NCI-H2029 treated with DMSO at 0.1 percent for 48 hours (cell line): Measurements from ENCODE around the gene DSCAML1.

ENCODE experiments used
- DNase-seq: peaks from one replicate; lab custom pipeline; 2025; lab: John Stamatoyannopoulos, UW

The DSCAML1 gene

DNA sequence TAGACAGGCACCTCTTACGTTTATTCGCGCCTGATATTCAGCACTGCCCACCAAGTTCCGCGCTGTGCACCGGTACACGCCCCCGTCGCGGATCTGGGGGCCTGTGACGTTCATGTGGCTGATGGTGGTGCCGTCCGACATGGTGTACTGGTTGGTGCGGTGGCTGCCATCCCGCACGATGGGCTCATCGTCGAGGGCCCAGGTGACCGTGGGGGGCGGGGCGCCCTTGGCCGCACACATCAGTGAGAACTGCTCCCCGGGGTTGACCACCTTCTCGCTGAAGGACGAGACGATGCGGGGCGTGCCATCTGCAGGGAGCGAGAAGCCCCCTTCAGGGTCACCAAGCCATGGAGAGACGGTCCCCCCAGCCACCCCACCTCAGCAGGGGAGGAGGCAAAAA lies 278.6 kb downstream of the DSCAML1 start:
- no peak for DNase-seq

DNA sequence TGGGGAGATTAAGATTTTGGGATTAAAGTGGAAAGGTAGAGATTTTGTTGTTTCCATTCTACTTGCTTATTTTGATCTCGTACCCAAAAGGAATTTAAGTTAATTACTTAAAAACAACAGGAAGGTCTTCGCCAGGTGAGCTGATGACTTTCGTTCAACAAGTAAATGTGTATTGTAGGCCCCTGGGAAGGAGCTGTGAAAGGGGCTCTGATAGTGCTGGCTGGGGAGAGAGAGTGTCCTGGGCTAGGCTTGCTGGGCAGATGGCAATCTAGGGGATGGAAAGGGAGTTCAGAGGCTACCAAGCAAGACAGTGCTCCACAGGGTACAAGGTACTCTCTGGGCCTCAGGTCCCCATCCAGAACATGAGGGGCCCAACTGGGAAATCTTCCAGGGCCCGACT lies 279.9 kb downstream of the DSCAML1 start:
- DNase-seq = no peak

DNA sequence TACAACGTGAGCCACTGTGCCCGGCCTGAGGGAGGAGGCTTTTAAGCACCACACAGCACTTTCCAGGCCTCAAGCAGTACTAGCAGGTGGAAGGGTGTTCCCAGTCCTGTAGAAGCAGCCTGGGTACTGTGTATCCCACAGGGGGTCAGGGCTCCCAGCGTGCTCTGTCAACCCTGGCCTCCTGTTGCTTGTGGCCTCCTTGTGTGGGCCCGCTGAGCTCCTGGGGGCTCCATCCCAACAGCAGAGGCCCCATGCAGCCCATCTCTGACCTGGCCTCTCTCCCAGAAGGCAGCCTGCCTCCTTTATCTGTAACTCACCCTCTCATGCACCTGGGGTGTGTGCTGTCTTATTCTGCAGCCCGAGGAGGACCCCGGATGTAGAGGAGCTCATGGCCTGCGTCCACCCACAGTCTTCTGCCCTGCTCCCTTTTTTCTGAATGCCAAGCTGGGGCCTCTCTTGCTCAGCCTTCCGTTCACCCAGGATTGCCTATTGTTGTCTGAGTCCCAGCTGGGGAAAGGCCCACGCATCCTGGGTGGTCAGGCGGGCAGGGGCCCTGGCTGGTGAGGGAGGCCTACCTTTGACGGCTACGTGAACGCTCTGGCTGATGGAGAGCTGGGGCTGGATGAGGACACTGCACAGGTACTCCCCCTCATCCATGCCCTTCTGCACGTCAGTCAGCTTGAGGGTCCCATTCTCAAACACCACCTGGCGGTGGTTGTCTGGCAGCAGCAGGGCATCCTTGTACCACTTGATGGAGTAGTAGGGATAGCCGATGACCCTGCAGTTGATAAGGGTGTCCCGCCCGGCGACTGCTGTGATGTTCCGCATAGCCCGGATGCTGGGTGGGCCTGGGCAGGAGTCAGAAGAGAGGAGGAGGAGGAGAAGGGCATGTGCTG lies 280.9 kb downstream of the DSCAML1 start:
- no peak for DNase-seq

DNA sequence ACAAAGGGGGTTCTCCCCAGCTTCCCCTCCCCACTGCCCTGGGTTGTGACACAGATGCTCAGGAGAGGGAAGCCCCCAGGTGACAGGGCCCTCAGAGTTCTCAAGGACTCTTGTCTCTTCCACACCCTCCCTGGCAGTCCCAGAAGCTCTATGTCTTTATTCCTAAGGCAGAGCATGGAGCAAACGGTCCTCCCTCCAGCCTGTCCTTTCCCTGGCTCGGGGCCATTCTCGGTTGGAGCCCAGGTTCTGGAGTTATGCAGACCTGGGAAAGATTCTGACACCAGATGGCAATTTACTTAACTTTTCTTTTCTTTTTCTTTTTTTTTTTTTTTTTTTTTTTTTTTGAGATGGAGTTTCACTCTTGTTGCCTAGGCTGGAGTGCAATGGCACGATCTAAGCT lies 282.8 kb downstream of the DSCAML1 start:
- no peak for DNase-seq

DNA sequence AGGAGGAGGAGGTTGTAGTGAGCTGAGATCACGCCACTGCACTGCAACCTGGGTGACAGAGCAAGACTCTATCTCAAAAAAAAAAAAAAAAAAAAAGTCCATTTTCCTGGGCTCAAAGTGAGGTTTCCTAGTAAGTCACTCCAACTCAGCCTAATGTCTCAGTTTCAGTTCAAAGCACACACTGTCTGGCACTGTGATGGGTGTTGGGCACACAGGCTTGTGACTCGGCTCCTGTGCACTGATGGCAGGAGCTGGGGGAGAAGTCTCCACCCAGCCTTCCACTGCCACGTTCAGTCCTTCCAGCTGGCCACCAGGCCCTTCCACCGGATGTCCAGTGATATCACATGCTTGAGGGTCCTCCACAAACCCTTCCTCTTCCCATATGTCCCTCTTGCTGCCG lies 283.4 kb downstream of the DSCAML1 start:
- DNase-seq = no peak

DNA sequence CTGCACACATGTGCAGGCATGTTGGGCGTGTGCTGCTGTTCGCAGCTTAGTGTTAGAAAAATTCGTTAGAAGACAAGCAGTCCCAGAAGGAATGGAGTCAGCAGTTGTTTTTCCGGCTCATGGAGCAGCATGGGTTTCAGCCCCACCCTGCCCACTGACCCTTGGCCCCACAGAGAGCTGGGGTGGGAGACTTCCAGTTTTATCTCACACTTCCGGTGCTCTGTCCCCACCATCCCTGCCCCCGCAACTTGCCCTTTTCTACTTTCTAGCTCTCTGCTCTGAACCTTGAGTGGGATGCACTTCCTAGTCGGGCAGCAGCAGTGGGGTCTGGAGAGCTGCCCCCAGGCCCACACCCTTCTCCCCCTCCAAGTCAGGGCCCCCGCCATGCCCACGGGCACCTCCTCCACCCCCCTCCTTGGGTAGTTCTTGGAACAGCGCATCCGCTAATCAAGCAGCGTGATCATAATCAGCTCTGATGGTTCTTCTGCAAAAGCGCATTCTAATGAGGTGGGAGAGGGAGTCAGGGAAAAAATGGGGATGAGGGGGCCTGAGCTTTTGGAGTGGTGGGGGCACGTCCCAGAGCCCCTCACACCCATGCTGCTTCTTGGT lies 285.0 kb downstream of the DSCAML1 start:
- no peak for DNase-seq

DNA sequence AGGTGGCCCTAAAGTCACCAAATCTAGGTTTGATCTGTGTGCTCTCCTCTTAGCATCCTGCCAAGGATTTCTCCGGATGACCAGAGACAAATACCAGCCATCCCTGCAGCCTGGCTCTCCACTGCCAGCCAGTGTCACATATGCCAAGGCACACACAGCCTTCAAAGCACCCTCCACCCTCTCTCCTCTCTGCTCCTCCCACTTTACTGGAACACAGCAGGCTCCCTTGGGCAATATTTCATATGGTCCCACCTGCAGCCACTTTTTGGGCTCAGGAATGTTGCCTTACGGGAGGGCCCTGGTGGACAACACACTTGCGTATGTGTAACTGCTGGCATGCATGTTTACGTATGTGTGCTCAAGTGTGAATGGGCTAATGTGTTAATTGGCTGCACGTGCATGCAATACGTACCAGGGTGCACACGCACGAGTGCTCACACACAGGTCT lies 285.5 kb downstream of the DSCAML1 start:
- DNase-seq = no peak

DNA sequence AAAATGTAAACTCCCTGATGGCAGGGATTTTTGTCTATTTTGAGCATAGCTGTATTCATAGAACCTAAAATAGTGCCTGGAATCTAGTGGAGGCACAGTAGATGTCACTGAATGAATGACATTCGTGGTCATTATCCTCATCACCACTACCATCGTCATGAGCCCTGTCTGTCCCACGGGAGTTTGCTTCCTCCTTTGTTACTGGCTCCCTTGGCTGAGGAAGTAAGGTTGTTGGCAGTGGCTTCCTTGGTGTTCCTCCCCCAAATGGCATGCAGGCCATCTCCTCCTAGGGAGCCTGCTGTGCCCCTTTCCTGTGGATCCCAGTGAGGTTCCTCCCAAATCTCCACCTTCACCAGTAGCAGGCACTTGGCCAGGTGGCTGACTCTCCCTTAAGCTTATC lies 286.4 kb downstream of the DSCAML1 start:
- DNase-seq = no peak

DNA sequence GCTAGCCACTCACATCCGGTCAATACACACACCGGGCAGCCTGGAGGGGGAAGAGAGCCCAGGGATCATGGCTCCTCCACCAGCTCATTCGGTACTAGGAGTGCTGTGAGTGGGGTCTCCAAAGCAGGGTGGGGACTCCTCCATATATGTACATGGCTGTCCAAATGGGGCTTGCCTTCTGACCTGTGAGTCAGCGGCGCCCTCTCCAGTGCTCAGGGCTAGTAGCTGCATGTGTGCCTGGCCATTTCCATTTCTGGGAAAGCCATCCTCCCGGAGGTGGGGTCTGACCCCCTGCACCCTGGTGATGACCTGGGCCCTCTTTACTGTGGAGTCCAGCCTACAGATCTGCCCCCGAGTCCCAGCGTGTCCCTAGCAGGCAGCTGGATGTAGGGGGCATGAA lies 287.5 kb downstream of the DSCAML1 start:
- no peak for DNase-seq

DNA sequence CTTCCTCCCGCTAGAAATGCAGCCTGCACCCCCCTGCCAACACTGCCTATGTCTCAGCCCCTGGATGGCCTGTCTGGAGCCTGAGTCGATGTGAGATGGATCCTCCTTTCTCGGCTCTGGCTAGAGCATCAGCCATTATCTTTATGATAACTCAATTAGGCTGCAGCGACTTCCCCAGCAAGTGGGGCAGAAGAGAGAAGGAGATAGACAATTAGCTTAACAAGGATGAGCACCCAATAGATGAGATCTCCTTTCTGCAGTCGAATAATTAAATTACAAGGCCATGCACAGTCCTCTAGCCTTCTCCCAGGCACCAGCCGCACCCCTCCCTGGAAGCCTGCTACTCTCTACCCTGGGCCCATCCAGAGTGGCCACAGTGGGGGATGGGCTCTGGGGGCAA lies 290.0 kb downstream of the DSCAML1 start:
- no peak for DNase-seq

DNA sequence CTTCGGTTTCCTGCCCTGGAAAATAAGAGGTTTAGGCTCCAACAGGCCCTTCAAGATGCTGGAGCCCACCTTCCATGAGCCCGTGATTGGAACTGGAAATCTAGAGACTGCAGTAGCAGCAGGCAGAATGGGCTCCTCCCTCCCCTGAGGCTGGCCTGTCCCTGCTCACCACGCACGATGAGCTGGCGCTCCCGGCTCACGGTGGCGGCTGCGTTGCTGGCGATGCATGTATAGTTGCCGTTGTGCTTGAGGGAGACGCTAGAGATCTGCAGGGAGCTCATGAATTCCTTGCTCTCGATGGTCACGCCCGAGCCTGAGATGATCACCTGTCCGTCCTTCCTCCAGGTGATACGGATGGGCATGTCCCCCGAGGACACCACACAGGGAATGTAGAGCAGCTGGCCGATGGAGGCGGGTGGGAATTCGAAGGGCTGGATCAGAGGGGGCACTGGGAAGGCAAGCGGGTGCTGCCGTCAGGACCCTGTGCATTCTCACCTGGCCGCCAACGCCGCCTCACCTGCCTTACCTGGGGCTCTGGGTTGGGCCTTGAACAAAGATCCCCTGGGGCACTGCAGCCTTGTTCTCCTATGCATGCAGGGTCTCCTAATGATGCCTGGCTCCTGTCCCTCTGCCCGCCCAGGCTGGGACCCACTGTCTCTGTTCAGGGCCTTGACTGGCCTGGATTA lies 291.6 kb downstream of the DSCAML1 start:
- DNase-seq = no peak

DNA sequence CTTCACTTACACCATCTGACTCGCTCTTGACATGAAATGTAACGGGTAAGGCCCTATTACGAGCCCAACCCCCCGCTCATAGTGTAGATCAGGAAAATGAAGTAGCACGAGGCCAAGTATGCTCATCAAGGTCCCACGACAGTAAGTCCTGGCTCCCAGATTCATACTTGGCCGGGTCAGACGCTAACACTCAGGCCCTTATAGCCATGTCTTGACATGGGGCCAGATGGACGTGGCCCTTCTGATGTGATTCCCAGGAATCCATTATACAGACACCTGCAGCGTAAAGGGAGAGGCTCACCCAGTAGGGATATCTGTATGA lies 294.3 kb downstream of the DSCAML1 start:
- DNase-seq = no peak

DNA sequence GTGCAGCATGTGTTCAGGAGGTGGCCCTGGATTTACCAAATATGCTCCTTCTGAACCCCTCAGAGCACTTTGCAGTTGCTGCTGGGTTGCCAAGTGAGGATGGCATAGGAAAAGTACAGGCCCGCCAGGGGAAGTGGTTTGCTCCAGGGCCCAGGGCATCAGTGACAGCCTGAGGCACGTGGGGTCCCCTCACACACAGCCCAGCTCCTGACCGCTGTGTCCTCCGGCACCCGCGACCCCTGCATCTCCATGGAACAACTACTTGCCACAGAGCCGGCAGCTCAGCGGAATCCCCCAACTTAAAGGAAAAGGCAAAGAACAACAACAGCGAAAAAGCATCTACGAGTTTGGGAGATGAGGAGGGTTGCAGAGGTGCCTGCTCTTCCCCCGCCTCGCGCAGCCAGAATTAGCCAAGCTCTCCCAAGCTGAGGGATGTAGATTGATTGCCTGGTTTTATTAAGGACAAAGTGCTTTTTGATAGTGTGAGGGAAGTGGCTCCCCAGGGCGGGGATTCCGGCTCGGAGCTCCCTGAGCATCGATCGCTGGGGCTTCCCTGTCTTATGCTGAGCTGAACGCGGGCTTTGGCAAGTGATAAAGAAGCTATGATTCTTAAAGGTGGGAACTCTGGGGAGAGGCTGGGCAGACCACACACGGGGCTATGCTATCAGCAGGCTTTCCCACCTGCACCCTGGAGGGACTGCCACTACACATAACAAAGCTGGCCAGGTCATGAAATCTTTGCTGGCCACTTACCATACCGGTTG lies 294.8 kb downstream of the DSCAML1 start:
- no peak for DNase-seq

DNA sequence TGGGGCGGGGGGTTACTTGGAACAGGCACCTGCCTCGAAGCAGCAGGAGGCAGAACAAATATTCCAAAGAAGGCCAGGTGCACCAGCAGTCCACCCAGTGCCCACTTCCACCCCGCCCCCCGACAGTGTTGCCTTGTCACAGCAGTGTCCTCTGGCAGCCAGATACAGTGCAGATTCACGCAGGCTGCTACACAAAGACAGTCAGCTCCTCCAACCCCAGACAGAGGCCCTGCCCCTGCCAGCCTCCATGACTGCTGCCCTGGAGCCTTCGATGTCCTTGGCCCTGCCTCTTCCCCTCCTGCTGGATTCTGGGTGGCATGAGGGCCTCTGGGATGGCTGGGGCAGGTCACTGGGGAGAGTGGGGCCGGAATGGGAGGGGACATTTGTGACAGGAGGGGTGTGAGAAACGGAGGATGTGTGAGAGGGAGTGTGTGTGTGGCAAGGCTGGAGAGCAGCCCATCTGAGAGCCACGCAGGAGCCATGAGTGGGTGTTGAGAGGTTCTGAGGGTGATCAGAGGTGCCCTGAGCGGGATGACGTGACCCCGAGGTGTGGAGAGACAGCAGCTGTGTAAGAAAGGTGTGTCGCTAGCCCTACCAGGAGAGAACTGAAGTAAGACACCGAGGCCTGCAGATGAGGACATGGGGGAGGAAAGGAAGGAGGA lies 295.6 kb downstream of the DSCAML1 start:
- DNase-seq = peak; percentile 33

DNA sequence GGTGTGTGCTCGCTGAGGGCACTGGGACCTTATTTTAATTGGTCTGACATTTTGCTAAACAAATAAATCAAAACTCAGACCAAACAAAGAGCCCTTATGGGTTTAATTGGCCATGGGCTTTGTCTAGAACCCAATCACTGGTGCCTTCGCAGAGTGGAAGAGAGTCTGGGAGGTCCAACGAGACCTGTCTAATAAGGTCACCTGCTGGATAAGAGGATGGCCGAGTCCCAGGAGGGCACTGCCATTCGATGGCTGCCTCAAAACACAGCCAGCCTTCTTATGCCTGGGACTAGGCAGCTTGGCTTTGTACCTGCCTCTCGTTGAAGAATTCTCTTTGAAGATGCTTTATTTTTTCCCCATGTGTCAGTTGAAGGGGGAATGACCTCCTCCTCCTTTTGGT lies 298.2 kb downstream of the DSCAML1 start:
- DNase-seq = peak; percentile 81

DNA sequence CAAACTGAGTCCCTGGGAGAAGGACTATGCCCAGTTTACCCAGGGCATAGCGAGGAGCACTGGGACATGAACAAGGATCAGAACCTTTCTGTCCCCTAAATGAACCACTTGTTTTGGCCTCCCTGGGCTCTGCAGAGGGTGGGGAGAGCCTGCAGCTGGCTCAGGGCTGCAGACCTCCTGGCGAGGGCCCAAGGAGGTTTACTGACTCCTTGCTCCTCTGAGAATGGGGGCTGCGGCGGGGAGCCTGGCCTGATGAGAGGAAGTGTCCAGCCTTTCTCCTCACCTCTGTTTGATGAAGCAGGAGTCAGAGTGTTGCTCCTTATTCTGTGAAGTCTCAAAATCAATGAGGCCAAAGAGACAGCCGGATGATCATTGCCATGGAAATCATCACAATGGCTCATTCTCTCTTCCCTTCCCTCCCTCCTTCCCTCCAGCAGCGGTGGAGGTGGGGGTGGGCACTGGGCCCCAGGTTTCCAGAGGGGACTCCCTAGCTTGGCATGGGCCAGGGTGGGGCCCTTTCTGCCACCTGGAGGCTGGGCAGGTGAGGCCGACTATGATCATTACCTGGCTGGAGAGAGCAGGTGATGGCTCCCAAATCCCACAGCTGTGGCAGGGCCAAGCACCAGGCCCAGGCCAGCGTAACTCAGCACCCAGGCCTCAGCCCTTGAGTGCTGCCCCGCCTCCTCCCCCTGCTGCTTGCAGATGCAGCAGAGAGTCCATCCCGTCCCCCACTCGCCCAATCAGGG lies 299.6 kb downstream of the DSCAML1 start:
- no peak for DNase-seq

DNA sequence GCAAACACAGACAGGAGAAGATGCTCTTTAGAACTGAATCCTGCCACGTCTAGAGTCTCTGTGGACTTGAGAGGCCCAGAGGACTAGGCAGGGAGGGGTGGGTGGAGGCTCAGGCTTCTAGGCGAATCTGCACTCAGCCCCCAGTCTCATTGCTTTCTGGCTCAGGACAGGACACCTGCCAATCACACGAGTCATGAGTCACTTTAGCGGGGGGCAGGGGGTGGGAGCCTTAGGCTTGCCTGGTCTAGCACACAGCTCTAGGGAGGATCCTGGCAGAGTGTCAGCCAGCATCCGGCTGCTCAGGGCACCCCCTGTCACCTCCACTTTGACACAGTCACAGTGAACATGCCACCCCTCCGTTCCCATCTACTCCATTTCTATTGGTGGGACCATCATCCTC lies 301.7 kb downstream of the DSCAML1 start:
- DNase-seq = no peak

DNA sequence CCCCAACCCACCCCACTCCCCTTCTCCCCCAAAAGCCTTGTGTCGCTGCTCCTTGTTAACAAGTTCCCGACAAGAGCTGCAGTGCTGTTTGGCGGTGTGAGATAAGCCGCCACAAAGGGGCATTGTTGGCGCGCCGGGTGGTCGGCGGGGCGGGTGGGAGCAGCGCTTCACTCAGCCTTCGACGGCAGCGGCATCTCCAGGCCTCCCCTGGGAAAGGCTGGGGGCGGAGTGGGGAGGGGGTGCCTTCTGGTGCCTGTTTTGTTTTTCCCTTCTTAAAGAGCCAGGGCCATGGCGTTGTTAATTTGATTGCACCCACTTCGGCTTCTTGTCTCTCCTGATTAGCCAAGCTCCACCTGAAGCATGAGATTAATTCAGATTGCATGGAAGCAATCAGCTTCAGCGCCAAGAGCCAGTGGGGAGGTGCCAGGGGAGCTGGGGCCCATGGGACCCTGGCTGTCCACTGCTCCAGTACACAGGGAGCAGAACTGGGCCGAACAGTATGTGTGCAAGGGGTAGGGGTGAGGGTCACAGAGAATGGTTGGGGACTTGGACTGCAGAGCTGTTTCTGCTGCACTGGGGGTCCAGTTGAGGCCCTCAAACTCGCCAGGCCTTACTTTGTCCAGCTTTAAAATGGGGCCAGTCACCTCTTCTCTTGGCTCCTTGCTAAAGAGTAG lies 304.3 kb downstream of the DSCAML1 start:
- no peak for DNase-seq

DNA sequence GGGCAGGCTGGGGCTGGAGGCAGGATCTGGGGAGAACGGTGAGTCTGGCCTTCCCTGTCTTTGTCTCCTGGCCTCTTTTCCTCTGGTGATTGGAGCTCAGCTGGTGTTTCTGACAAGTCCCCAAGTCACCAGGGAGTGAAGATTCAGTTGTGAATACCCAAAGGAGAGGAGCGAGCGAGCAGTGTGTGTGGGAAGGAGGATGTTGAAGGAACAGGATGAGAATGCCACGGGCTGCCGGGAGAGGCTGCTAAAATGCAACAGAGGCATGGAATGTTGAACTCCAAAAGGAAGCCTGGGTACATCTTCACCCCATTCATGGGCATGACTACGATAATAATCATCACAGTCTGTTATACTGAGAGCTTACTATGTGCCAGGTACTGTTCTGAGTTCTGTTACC lies 306.1 kb downstream of the DSCAML1 start:
- no peak for DNase-seq

DNA sequence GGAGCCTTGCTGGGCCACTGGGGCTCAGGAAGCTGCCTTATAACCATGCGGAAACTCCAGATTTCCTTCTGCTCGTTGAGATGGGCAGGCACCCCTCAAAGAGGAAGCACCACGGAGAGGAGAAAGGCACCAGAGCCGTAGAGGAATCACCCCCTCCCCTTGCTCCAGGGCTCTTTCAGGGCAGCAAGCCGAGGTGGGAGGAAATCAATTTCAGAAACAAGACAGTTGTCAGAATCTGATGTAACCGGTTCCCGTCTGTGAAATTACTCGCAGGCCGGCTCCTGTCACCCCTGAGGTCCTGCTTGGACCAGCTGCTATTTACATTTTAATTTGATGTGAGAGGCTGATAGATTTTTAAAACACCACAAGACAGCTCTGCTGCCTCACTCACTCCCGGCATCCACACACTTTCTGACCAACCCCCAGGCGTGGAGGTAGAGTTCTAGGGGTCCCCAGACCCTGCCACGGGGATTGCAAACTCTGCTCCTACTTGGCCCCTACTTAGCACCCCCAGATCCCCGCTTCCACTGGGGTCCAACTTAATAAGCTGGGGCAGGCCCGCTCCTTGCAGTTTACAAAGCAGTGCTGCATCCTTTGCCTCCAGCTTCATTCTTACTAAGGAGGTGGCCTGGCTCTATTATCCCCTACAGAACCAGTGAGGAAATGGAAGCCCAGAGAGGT lies 306.9 kb downstream of the DSCAML1 start:
- DNase-seq = no peak
